Measurements from ENCODE around the gene SLITRK3.

Gene SLITRK3

DNA sequence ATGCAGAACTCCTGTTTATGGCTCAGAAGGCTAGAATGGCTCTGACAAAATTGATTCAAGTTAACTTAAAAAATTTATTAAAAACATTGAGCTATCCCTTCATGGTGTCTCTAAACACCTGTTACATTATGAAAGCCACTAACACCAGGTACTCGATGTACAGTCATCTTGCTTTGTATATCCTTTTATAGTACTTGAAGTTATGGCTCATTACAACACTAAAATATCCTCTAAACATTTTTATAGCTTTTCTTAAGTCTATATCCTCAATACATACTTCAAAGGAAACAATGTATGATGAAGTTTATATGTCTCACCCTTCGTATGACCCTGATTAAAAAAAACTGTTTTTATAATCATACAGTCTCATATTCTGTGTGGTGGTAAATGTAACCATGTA lies 38.2 kb downstream of the SLITRK3 start:
- Histone ChIP-seq H4K91ac (ENCODE audit: low read length) (no peak overlapping the region), H2BK15ac (ENCODE audit: low read depth, poor library complexity, severe bottlenecking) (no peak overlapping the region), H2BK12ac (ENCODE audit: low read length in 2 of 2) (no peak overlapping the region), H3K4me3 (ENCODE audit: insufficient read depth in 1 of 2, low read depth in 1 of 2, low read length in 2 of 2) (no peak overlapping the region), H3K36me3 (ENCODE audit: control insufficient read depth in 1 of 2, insufficient read depth in 2 of 2, low read depth in 1 of 2, low read length in 2 of 2) (no peaks in the 10 kb centered on the region), H3K18ac (ENCODE audit: low read depth in 1 of 2, low read length in 2 of 2) (no peak overlapping the region), H3K14ac (ENCODE audit: low read length in 2 of 2) (no peak overlapping the region), H3K9ac (ENCODE audit: low read length) (no peak overlapping the region), H3K4me1 (ENCODE audit: control insufficient read depth, insufficient read depth, low read depth, low read length) (no peaks in the 10 kb centered on the region), H2BK5ac (ENCODE audit: low read depth, low read length, poor library complexity, severe bottlenecking) (no peak overlapping the region), H3K23ac (ENCODE audit: low read length in 2 of 2) (no peak overlapping the region), H2BK120ac (ENCODE audit: low read depth, low read length) (no peak overlapping the region), H2AFZ (ENCODE audit: low read depth, low read length) (no peak overlapping the region), H2AK5ac (ENCODE audit: low read length, severe bottlenecking) (no peak overlapping the region), H3K4ac (ENCODE audit: low read depth in 1 of 2, low read length in 2 of 2) (no peak overlapping the region), H3K27ac (ENCODE audit: low read length, poor library complexity, severe bottlenecking) (no peak overlapping the region), H4K8ac (ENCODE audit: low read length) (no peak overlapping the region), H3K27me3 (ENCODE audit: control insufficient read depth in 1 of 2, insufficient read depth in 1 of 2, low read length in 2 of 2) (no peaks in the 10 kb centered on the region), H3K9me3 (ENCODE audit: control insufficient read depth, low read length) (no peaks in the 10 kb centered on the region), H3K79me1 (replicated peaks; ENCODE audit: low read length, poor library complexity, severe bottlenecking) (no peaks in the 10 kb centered on the region), H3K4me2 (ENCODE audit: low read length, poor library complexity, severe bottlenecking) (no peak overlapping the region)
- no peak for DNase-seq
- no CpG with 5 or more reads among the region's 2 CpGs for WGBS

DNA sequence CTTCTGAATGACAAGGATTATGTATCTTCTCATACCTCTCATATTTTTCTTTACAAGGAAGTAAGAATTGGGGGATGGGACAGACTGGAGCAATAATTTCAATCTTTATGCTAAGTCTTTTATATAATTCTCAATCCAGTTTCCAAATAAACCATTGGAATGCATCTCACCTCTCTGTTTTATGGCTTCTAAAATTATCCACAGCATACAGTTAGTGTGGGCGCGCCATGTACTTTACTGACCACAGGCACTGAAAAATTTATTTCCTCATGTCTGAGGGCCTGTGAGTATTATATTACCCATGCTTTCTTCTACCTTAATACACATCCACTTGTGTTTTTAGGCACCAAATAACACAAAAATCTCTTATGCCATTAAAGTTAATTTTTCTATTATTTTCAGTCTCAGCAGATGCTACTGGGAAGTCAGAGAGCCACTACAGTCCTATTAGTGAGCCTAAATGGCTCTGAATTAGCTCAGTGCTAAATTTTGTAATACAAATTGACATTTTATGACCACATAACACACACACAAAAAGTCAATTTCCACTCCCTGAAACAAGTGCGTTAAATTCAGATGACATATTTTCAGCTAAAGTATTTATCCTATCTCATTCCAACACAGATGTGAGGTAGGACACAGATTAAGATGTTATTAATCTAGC lies 39.3 kb downstream of the SLITRK3 start:
- no peak overlapping the region for H2BK15ac ChIP-seq (ENCODE audit: low read depth, poor library complexity, severe bottlenecking)
- H3K4me1 ChIP-seq (ENCODE audit: control insufficient read depth, insufficient read depth, low read depth, low read length) = no peaks in the 10 kb centered on the region
- no peak overlapping the region for H3K9ac ChIP-seq (ENCODE audit: low read length)
- no peak overlapping the region for H3K18ac ChIP-seq (ENCODE audit: low read depth in 1 of 2, low read length in 2 of 2)
- 90% methylated on average over 2 of the region's 3 CpGs for WGBS
- H3K27me3 ChIP-seq (ENCODE audit: control insufficient read depth in 1 of 2, insufficient read depth in 1 of 2, low read length in 2 of 2) = no peaks in the 10 kb centered on the region
- H2AK5ac ChIP-seq (ENCODE audit: low read length, severe bottlenecking) = no peak overlapping the region
- no peaks in the 10 kb centered on the region for H3K36me3 ChIP-seq (ENCODE audit: control insufficient read depth in 1 of 2, insufficient read depth in 2 of 2, low read depth in 1 of 2, low read length in 2 of 2)
- H3K9me3 ChIP-seq (ENCODE audit: control insufficient read depth, low read length) = no peaks in the 10 kb centered on the region
- no peak overlapping the region for H2BK12ac ChIP-seq (ENCODE audit: low read length in 2 of 2)
- H3K4me3 ChIP-seq (ENCODE audit: insufficient read depth in 1 of 2, low read depth in 1 of 2, low read length in 2 of 2) = no peak overlapping the region
- no peak overlapping the region for H4K8ac ChIP-seq (ENCODE audit: low read length)
- H4K91ac ChIP-seq (ENCODE audit: low read length) = no peak overlapping the region
- no peak overlapping the region for H2BK120ac ChIP-seq (ENCODE audit: low read depth, low read length)
- no peak overlapping the region for H3K23ac ChIP-seq (ENCODE audit: low read length in 2 of 2)
- H3K79me1 ChIP-seq (replicated peaks; ENCODE audit: low read length, poor library complexity, severe bottlenecking) = no peaks in the 10 kb centered on the region
- no peak overlapping the region for H3K4ac ChIP-seq (ENCODE audit: low read depth in 1 of 2, low read length in 2 of 2)
- no peak for DNase-seq
- no peak overlapping the region for H3K14ac ChIP-seq (ENCODE audit: low read length in 2 of 2)
- H3K27ac ChIP-seq (ENCODE audit: low read length, poor library complexity, severe bottlenecking) = no peak overlapping the region
- H3K4me2 ChIP-seq (ENCODE audit: low read length, poor library complexity, severe bottlenecking) = no peak overlapping the region
- no peak overlapping the region for H2AFZ ChIP-seq (ENCODE audit: low read depth, low read length)
- no peak overlapping the region for H2BK5ac ChIP-seq (ENCODE audit: low read depth, low read length, poor library complexity, severe bottlenecking)

DNA sequence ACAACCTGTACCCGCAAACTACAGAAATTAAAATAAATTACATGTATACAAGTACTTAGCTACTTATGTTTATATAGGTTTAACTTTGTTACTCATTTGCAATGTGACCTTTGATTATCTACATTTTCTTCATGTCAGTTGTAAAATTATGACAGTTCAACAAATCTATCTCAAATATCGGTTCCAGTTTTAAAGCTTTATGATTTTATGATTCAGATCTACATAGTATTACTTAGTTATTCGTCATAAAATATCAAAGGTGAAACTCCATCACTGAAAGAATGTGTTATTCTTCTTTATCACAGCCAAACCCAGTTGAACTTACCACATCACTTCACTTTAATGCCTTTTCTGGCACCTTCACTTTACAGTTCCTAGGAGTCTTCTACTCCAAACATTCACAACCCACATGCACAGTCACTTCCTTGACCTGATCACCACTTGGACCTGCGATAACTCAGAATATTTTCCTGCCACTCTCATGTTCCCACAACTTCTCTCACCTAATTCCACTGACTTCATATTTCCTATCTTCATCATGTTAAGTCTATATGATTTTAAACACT lies 47.2 kb downstream of the SLITRK3 start:
- Histone ChIP-seq H3K14ac (ENCODE audit: low read length in 2 of 2) (no peak overlapping the region), H3K27ac (ENCODE audit: low read length, poor library complexity, severe bottlenecking) (no peak overlapping the region), H3K4me2 (ENCODE audit: low read length, poor library complexity, severe bottlenecking) (no peak overlapping the region), H4K8ac (ENCODE audit: low read length) (no peak overlapping the region), H3K4ac (ENCODE audit: low read depth in 1 of 2, low read length in 2 of 2) (no peak overlapping the region), H3K9ac (ENCODE audit: low read length) (no peak overlapping the region), H2AK5ac (ENCODE audit: low read length, severe bottlenecking) (no peak overlapping the region), H3K36me3 (ENCODE audit: control insufficient read depth in 1 of 2, insufficient read depth in 2 of 2, low read depth in 1 of 2, low read length in 2 of 2) (no peaks in the 10 kb centered on the region), H3K23ac (ENCODE audit: low read length in 2 of 2) (no peak overlapping the region), H3K27me3 (ENCODE audit: control insufficient read depth in 1 of 2, insufficient read depth in 1 of 2, low read length in 2 of 2) (no peaks in the 10 kb centered on the region), H3K4me3 (ENCODE audit: insufficient read depth in 1 of 2, low read depth in 1 of 2, low read length in 2 of 2) (no peak overlapping the region), H4K91ac (ENCODE audit: low read length) (no peak overlapping the region), H3K9me3 (ENCODE audit: control insufficient read depth, low read length) (no peaks in the 10 kb centered on the region), H3K79me1 (replicated peaks; ENCODE audit: low read length, poor library complexity, severe bottlenecking) (no peaks in the 10 kb centered on the region), H2BK15ac (ENCODE audit: low read depth, poor library complexity, severe bottlenecking) (no peak overlapping the region), H3K18ac (ENCODE audit: low read depth in 1 of 2, low read length in 2 of 2) (no peak overlapping the region), H2BK120ac (ENCODE audit: low read depth, low read length) (no peak overlapping the region), H3K4me1 (ENCODE audit: control insufficient read depth, insufficient read depth, low read depth, low read length) (no peaks in the 10 kb centered on the region), H2AFZ (ENCODE audit: low read depth, low read length) (no peak overlapping the region), H2BK5ac (ENCODE audit: low read depth, low read length, poor library complexity, severe bottlenecking) (no peak overlapping the region), H2BK12ac (ENCODE audit: low read length in 2 of 2) (no peak overlapping the region)
- no peak for DNase-seq
- 93% methylated on average over 2 of the region's 4 CpGs for WGBS

DNA sequence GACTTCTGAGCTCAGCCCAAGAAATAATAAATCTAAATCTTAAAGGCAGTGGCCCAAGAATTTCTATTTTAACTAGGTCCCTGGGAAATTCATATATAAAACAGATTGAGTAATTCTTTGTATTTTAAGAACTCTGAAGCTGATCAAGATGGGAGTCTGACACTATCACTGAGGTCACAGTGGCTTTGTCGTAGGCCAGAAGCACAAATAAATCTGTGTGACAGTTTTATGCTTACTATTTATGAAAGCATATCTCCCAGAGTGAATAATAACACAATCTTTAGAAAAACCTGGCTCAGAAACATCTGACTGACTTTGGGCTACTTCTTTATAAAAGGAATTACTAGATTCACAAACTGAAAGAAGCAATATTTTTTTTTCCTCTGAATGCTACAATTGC lies 51.9 kb downstream of the SLITRK3 start:
- Histone ChIP-seq H2BK12ac (ENCODE audit: low read length in 2 of 2) (no peak overlapping the region), H2BK5ac (ENCODE audit: low read depth, low read length, poor library complexity, severe bottlenecking) (no peak overlapping the region), H3K9ac (ENCODE audit: low read length) (no peak overlapping the region), H3K9me3 (ENCODE audit: control insufficient read depth, low read length) (no peaks in the 10 kb centered on the region), H2AFZ (ENCODE audit: low read depth, low read length) (no peak overlapping the region), H3K4me2 (ENCODE audit: low read length, poor library complexity, severe bottlenecking) (no peak overlapping the region), H2AK5ac (ENCODE audit: low read length, severe bottlenecking) (no peak overlapping the region), H4K91ac (ENCODE audit: low read length) (no peak overlapping the region), H3K27ac (ENCODE audit: low read length, poor library complexity, severe bottlenecking) (no peak overlapping the region), H3K18ac (ENCODE audit: low read depth in 1 of 2, low read length in 2 of 2) (no peak overlapping the region), H4K8ac (ENCODE audit: low read length) (no peak overlapping the region), H3K23ac (ENCODE audit: low read length in 2 of 2) (no peak overlapping the region), H3K4me3 (ENCODE audit: insufficient read depth in 1 of 2, low read depth in 1 of 2, low read length in 2 of 2) (no peak overlapping the region), H3K27me3 (ENCODE audit: control insufficient read depth in 1 of 2, insufficient read depth in 1 of 2, low read length in 2 of 2) (no peaks in the 10 kb centered on the region), H2BK15ac (ENCODE audit: low read depth, poor library complexity, severe bottlenecking) (no peak overlapping the region), H3K36me3 (ENCODE audit: control insufficient read depth in 1 of 2, insufficient read depth in 2 of 2, low read depth in 1 of 2, low read length in 2 of 2) (no peaks in the 10 kb centered on the region), H3K4ac (ENCODE audit: low read depth in 1 of 2, low read length in 2 of 2) (no peak overlapping the region), H3K14ac (ENCODE audit: low read length in 2 of 2) (no peak overlapping the region), H3K4me1 (ENCODE audit: control insufficient read depth, insufficient read depth, low read depth, low read length) (no peaks in the 10 kb centered on the region), H2BK120ac (ENCODE audit: low read depth, low read length) (no peak overlapping the region), H3K79me1 (replicated peaks; ENCODE audit: low read length, poor library complexity, severe bottlenecking) (no peaks in the 10 kb centered on the region)
- no peak for DNase-seq
- no CpG with 5 or more reads among the region's 1 CpG for WGBS

Measured in mesenchymal stem cell (in vitro differentiated cells and primary cell).